Activated T-cell treated with anti-CD3 and anti-CD28 coated beads, Interleukin-2, amount 50 U/mL, for 72 hours (primary cell): Measurements from ENCODE around the gene TACR1. TPM values are rescaled to one million over a fixed set of nuclear protein-coding genes. Genes with fewer than 3 reads are reported as not detected.
A peak's percentile ranks its signal among the peaks of the same experiment; 100 is the strongest.

Experiments used
- ATAC-seq, 2 donors: fragments of 150-1000 bp; cut with Tn5 transposase; replicated peaks in 1 of 2; 2 replicates each; pipeline ENCODE4 v1.10.0; 2021; ENCODE audit warnings: moderate library complexity in 2 of 2, mild to moderate bottlenecking in 1 of 2
- DNase-seq, 2 donors: peaks; one replicate each; pipeline ENCODE4 v3.0.0; 2021 to 2022; ENCODE audit warnings: mixed read lengths in 1 of 2
- H3K27ac Mint-ChIP-seq: one replicate; pipeline ENCODE4 v1.8.0; 2022; ENCODE audit warnings: mild to moderate bottlenecking, moderate library complexity, mixed read lengths
- H3K27me3 Mint-ChIP-seq: one replicate; pipeline ENCODE4 v1.8.0; 2022; ENCODE audit warnings: low read depth, mixed read lengths
- H3K36me3 Mint-ChIP-seq, 2 donors: one replicate each; pipeline ENCODE4 v1.8.0; 2022; ENCODE audit warnings: mixed read lengths in 2 of 2, mild to moderate bottlenecking in 1 of 2; ENCODE audit not compliant: insufficient read depth in 2 of 2
- H3K4me1 Mint-ChIP-seq: one replicate; pipeline ENCODE4 v1.8.0; 2022; ENCODE audit warnings: low read depth, mixed read lengths
- H3K4me3 Mint-ChIP-seq, 2 donors: one replicate each; pipeline ENCODE4 v1.8.0; 2022; ENCODE audit warnings: mild to moderate bottlenecking in 2 of 2, mixed read lengths in 2 of 2, moderate library complexity in 2 of 2
- H3K9me3 Mint-ChIP-seq, 2 donors: one replicate each; pipeline ENCODE4 v1.8.0; 2022; ENCODE audit warnings: mixed read lengths in 2 of 2
- total RNA-seq, 2 donors: library from RNA; stranded (reverse); gene quantifications; one replicate each; pipeline ENCODE4 v1.2.3, GENCODE V29; 2022

Gene TACR1
- total RNA-seq, 2 donors from 2014 or later, result not detected

DNA sequence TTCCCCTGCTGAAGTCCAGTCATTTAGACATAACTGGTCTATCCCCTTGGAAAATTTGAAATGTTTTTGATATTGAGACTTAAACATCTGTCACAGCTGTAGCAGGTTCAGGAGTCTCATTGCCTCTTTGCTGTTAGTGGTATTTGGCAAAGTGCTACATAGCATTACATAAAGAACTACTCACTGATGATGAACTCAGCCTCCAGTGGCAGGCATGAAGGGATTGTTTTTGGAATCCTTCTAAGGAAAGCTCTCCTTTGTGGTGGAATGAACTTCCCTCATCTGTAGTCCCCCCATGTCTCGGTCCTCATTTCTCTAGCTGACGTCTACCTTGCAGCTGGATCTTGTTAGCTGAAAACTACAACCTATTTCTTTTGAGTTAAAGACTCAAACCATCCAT, 111.6 kb downstream of the TACR1 start:
- no peaks in the 10 kb centered on the region for H3K36me3 Mint-ChIP-seq
- H3K27me3 Mint-ChIP-seq, result no peaks in the 10 kb centered on the region
- no peak overlapping the region for H3K27ac Mint-ChIP-seq
- ATAC-seq (no peak), DNase-seq (no peak)
- peaks cover 0 to 2% of the 10 kb centered on the region in 2 donors for H3K9me3 Mint-ChIP-seq
- no peak overlapping the region for H3K4me3 Mint-ChIP-seq
- H3K4me1 Mint-ChIP-seq, result no peaks in the 10 kb centered on the region

DNA sequence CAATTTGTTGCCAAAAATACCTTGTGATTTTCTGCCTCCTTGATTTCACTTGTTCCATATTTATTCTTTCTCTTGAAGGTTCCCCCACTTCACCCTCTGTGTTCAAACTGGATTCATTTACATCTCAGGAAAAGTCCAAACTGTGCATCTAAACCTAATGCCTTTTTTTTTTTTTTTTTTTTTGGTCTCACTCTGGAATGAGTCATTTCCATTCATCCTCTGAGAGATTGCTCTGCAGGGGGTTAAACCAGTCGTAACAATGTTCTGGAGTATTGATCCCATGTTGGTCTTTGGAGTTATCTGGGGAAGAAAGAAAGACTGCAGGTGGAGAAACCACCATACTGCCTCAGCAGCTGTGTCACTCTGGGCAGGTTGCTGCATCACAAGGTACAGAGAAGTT, 119.7 kb downstream of the TACR1 start:
- no peaks in the 10 kb centered on the region for H3K27me3 Mint-ChIP-seq
- no peak for DNase-seq
- no peak for ATAC-seq
- H3K36me3 Mint-ChIP-seq, result no peaks in the 10 kb centered on the region
- no peaks in the 10 kb centered on the region for H3K9me3 Mint-ChIP-seq
- H3K27ac Mint-ChIP-seq, result no peak overlapping the region
- H3K4me3 Mint-ChIP-seq, result no peak overlapping the region
- no peaks in the 10 kb centered on the region for H3K4me1 Mint-ChIP-seq

DNA sequence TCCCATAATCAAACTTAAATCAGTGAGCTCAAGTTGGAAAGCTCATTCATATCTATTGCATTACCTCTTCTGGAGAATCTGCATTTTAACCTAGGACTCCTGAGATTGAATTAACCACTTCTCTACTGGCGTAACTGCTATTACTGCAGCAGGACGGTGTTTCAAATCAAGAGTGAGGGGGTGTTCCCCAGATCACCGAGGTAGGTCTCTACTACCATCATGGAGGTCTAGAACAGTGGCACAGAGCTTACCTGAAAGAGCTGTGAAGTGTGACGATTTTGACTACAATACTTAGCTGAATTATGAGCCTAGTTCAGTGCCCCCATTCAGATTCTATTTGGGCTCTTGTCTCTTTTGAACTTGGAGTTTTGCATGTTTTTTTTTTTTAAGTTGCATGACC, 121.4 kb downstream of the TACR1 start:
- ATAC-seq (no peak), DNase-seq (no peak)
- Mint-ChIP-seq H3K27me3 (no peaks in the 10 kb centered on the region), H3K36me3 (no peaks in the 10 kb centered on the region), H3K4me1 (no peaks in the 10 kb centered on the region), H3K9me3 (no peaks in the 10 kb centered on the region), H3K4me3 (no peak overlapping the region), H3K27ac (no peak overlapping the region)

DNA sequence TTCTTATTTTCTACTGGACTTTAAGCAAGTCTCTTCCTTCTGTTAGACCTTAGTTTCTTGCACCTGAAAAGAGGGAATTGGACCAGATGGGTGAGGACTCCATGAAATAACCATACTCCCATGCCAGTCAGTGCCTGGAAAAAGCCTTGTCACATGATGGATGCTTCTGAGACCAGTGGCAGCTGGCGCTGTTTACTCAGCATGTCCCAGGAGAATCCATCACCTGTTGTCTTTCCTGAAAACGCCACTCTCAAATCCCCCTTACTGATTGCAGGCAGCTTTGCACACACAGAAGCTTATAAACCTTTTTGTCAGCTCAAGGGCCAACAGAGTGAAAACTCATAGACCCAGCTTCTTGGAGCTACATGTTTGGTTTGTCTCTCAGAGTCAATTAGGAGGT, 123.2 kb downstream of the TACR1 start:
- ATAC-seq (no peak), DNase-seq (no peak)
- no peaks in the 10 kb centered on the region for H3K9me3 Mint-ChIP-seq
- H3K27me3 Mint-ChIP-seq, result no peaks in the 10 kb centered on the region
- H3K36me3 Mint-ChIP-seq, result no peaks in the 10 kb centered on the region
- no peak overlapping the region for H3K27ac Mint-ChIP-seq
- no peaks in the 10 kb centered on the region for H3K4me1 Mint-ChIP-seq
- H3K4me3 Mint-ChIP-seq, result no peak overlapping the region

DNA sequence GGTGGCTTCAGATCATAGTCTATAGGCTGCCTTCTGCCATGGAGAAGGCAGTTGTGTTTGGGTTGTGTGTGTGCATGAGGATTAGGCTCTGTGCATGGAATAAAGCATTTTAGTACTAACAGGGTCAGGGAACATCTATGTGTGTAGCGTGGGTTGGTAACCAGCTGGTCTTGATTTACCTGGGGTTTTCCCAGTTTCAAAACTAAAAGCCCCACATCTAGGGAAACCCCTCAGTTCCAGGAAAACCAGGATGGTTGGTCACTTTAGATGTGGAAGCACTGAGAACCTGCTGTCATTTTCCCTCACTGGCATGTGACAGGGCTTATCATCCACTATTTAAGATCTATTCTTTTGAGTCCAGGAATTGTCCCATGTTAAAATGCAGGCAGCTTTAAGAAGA, 124.6 kb downstream of the TACR1 start:
- no peak overlapping the region for H3K27ac Mint-ChIP-seq
- H3K9me3 Mint-ChIP-seq, result no peaks in the 10 kb centered on the region
- DNase-seq (no peak), ATAC-seq (no peak)
- H3K36me3 Mint-ChIP-seq, result no peaks in the 10 kb centered on the region
- H3K4me3 Mint-ChIP-seq, result no peak overlapping the region
- no peaks in the 10 kb centered on the region for H3K27me3 Mint-ChIP-seq
- no peaks in the 10 kb centered on the region for H3K4me1 Mint-ChIP-seq

DNA sequence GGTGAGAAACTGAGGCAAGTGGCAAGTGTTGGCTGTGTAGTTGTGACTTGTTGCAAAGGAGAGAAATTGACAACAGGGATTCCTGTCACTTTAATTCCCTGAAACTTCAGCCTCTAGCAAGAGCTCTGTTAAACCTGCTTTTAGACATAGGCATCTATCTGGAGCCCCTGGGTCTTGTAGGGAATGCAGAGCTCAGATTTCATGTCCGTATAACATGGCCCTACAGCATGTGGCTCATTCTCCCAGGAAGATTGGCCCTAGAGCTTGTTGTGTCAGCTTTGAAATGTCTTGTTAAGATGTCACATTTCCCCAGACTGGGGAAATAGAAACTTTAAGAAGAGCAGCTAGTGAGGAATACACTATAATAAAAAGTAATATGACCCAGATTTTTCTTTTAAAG, 125.1 kb downstream of the TACR1 start:
- Mint-ChIP-seq H3K4me3 (no peak overlapping the region), H3K9me3 (no peaks in the 10 kb centered on the region), H3K36me3 (no peaks in the 10 kb centered on the region), H3K27ac (no peak overlapping the region), H3K27me3 (no peaks in the 10 kb centered on the region), H3K4me1 (no peaks in the 10 kb centered on the region)
- ATAC-seq (no peak), DNase-seq (no peak)

DNA sequence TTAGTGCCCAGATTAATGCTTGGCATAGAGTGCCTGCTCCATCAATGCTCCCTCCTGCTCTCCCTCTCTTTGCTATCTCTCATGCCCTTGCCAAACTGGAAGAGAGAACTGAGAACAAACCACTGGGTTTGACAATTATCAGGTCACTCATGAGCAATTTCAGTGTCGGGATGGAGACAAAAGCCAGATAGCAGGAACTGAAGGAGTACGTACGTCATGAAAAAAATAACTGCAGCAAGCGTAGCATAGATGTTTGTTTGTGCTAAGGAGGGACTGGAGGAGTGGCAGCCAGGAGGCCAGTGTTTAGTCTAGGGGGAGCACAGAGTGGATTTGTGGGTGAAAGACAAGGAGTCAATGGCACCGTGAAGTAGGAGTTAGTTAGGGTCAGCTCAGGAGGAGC, 127.6 kb downstream of the TACR1 start:
- Mint-ChIP-seq H3K9me3 (no peaks in the 10 kb centered on the region), H3K4me3 (no peak overlapping the region), H3K27me3 (no peaks in the 10 kb centered on the region), H3K27ac (no peak overlapping the region), H3K4me1 (no peaks in the 10 kb centered on the region), H3K36me3 (no peaks in the 10 kb centered on the region)
- ATAC-seq (no peak), DNase-seq (no peak)

DNA sequence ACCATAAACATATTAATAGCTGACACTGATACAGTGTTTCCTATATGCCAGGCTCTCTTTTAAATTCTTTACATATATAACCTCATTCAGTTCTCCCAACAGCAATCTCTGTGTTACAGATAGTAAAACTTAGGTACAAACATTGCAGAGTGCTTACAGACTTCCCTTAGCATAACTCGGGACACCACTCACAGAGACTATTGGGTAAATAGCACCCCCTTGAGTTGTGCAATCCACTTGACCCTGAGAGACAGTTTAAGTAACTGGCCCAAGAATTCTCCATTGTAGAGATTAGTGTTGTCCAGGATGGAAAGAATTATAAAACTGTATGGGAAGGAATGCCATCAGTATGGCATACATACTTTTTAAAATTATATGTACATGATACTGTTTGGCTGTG, 130.8 kb downstream of the TACR1 start:
- H3K36me3 Mint-ChIP-seq, result no peaks in the 10 kb centered on the region
- H3K27ac Mint-ChIP-seq, result no peak overlapping the region
- H3K4me3 Mint-ChIP-seq, result no peak overlapping the region
- no peaks in the 10 kb centered on the region for H3K4me1 Mint-ChIP-seq
- DNase-seq (no peak), ATAC-seq (no peak)
- H3K27me3 Mint-ChIP-seq, result no peaks in the 10 kb centered on the region
- no peaks in the 10 kb centered on the region for H3K9me3 Mint-ChIP-seq

DNA sequence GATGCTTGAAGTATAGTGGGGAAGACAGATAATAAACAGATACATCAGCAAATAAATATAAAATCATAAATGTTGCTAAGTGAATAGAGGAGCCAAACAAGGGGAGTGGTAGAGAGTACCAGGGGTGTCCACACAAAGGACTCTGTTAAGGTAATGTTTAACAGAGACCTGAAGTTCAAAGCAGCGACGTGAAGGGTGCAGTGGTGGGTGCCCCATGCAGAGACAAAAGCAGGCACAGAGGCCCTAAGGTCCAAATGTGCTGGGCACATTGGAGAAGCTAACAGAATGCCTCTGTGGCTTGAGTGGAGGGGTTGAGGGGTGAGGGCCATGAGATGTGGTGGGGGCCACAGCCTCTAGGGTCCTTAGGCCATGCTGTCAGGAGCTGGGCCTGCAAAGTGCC, 131.8 kb downstream of the TACR1 start:
- no peaks in the 10 kb centered on the region for H3K36me3 Mint-ChIP-seq
- H3K27ac Mint-ChIP-seq, result no peak overlapping the region
- no peaks in the 10 kb centered on the region for H3K27me3 Mint-ChIP-seq
- H3K4me3 Mint-ChIP-seq, result no peak overlapping the region
- no peaks in the 10 kb centered on the region for H3K4me1 Mint-ChIP-seq
- no peaks in the 10 kb centered on the region for H3K9me3 Mint-ChIP-seq
- ATAC-seq, result no peak
- no peak for DNase-seq

DNA sequence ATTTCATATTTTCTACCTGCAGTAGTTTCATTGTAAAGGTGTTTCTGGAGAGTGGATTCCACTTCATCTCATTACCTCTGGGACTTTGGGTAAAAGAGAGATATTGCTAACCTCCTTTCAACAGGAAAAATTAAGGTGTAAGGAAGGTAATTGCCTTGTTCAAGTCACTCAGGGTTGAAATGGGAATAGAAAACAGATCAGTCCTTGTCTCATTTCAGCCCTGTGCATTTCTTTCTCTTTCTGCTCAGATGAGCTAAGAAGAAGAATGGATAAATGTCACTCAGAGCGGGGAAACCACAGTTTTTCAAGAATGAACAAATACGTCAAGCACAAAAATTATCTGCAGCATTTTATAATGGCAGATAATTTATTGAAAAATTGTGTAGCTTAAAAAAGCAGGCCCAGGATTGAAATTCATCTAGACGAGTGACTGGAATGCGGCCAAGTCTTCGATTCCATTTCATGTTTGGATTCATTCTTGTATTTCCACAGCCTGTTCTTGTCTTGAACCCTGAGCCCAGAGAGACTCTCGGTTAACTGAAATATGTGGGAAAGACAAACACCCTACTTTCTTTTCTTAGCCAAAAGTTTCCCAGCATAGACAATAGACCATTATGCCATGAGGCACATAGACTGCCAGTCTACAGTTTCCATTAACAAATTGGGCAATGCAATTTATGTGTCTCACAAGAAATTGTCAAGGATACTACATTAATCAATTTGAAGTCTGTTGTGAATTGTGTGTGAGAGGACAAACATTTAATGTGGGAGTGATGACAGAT, 133.0 kb downstream of the TACR1 start:
- Mint-ChIP-seq H3K4me1 (no peaks in the 10 kb centered on the region), H3K36me3 (no peaks in the 10 kb centered on the region), H3K27me3 (no peaks in the 10 kb centered on the region), H3K9me3 (no peaks in the 10 kb centered on the region), H3K4me3 (no peak overlapping the region), H3K27ac (peak overlapping the region; percentile 9)
- ATAC-seq (no peak), DNase-seq (no peak)

DNA sequence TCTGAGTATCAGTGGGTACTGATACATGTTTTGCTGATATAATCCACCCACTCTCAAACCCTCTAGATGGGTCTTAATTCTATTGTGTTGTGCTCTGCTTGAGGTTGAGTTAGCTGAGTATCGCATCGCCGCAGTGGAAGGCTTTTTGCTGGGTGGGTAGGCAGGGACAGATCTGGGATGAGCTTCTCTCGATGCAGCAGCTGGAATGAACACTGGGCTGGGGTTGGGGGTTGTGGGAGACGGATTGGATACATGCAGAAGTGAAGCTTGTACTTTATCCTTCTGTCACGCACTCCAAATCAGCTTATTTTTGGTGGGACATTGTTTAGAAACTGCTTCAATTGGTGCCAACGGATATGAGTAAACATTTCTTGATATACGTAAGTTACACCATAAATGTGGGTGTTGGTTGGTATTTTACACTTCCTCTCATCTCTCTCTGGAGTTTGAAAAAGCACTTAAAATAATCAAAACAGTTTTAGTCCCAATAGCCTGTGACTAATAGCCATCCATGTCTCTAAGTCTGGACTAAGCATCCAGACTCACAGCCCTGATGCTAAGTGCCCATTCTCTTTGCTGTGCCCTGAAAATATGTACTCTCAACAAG, 133.8 kb downstream of the TACR1 start:
- ATAC-seq, result peak in 1 of 2 donors; percentile 62

DNA sequence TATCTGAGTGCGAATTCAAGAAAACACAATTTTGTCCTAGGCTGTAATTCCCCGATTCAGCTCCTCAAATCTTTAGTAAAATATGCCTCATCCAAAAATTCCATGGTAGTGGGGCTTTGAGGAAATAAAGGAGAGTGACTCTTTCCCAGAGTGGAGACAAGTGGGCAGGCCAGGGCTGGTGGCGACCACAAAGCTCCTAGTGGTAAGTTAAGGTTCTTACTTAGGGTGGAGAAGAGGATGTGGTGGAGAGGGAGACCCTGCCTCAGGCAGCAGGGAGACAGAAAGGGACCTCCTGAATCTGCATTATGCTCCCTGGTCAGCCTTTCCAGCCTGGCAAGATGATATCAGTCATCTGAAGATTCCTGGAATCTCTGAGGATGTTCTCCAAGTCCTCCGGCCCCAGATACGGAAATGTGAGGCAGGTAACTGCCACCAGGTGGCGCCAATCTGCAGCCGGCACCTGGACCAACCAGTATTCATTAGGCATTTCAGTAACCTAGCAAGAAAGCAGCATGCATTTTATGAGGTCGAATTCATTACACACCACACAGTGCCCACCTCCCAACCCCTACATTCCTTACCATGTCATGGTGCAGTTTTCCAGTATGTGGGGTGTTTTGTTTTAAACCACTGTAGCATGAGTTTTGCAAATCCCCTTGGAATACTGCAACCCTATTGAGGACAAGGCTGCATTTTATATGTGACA, 134.5 kb downstream of the TACR1 start:
- Mint-ChIP-seq H3K27ac (no peak overlapping the region), H3K27me3 (no peaks in the 10 kb centered on the region)
- ATAC-seq, result peak in 1 of 2 donors; percentile 53

More for the DNA sequence above, 133.8 kb downstream of the TACR1 start:
- H3K4me3 Mint-ChIP-seq, result peak overlapping the region in 1 of 2 donors; percentile 32
- no peaks in the 10 kb centered on the region for H3K4me1 Mint-ChIP-seq
- H3K9me3 Mint-ChIP-seq, result no peaks in the 10 kb centered on the region
- no peaks in the 10 kb centered on the region for H3K27me3 Mint-ChIP-seq
- H3K36me3 Mint-ChIP-seq, result no peaks in the 10 kb centered on the region
- DNase-seq, result no peak
- H3K27ac Mint-ChIP-seq, result no peak overlapping the region

DNA sequence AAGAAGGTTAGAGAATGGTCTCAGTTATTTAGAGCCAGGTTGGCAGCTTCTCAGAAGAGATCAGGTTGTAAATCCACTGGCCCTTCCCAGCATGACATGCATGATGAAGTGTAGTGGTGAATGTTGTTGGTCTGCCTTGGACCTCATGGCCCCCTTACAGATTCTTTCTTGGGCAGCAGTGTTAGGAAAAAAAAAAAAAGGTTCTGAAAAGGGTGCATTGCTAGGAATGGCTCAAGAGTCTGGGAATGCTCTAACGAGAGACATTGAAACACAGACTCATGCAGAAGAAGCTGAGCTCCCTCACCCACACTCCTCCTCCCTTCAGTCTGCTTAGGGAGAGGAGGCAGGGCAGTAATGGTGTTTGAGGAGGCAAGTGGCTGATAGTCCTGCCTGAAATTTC, 135.4 kb downstream of the TACR1 start:
- Mint-ChIP-seq H3K27me3 (no peaks in the 10 kb centered on the region), H3K4me1 (no peaks in the 10 kb centered on the region), H3K27ac (no peak overlapping the region), H3K36me3 (no peaks in the 10 kb centered on the region), H3K9me3 (no peaks in the 10 kb centered on the region), H3K4me3 (no peak overlapping the region)
- ATAC-seq, result no peak
- DNase-seq, result no peak

More for the DNA sequence above, 134.5 kb downstream of the TACR1 start:
- Mint-ChIP-seq H3K4me1 (no peaks in the 10 kb centered on the region), H3K9me3 (no peaks in the 10 kb centered on the region), H3K4me3 (no peak overlapping the region), H3K36me3 (no peaks in the 10 kb centered on the region)
- peak; percentile 48 to 60 for DNase-seq
